IMR-90 (cell line): Measurements from ENCODE around the gene GIT1. TPM values are rescaled to one million over a fixed set of nuclear protein-coding genes. Genes with fewer than 3 reads are reported as not detected.

Experiments
- ATAC-seq: fragments of 200-7000 bp; cut with Tn5 transposase; 2 replicates; pipeline ENCODE4 v1.9.1; 2020; ENCODE audit warnings: low read depth, mild to moderate bottlenecking, moderate library complexity
- BruUV-seq: library from RNA; stranded (reverse); fragments of 400-500 nt; replicated peaks from 2 replicates; lab custom pipeline; 2021; lab: Mats Ljungman, UMichigan
- CTCF ChIA-PET: fragments of 300-600 bp; formaldehyde crosslinking; extraction: SDS; loops from one replicate; lab custom pipeline; 2021; ENCODE audit warnings: antibody characterized with exemption; lab: Yijun Ruan, JAX
- POLR2A ChIA-PET: fragments of 300-600 bp; sonication (Branson Sonifier 250); formaldehyde crosslinking; loops from one replicate; lab custom pipeline; 2022; ENCODE audit warnings: antibody characterized with exemption; ENCODE audit not compliant: unreplicated experiment; lab: Charles Lee
- DNase-seq: peaks from one replicate; pipeline ENCODE4 v3.0.0; 2013
- H2AFZ ChIP-seq: replicated peaks from 2 replicates; pipeline ENCODE3; 2013; ENCODE audit warnings: low read length, mild to moderate bottlenecking; ENCODE audit not compliant: poor library complexity
- H2AK5ac ChIP-seq: 2 replicates; pipeline ENCODE4 v1.6.1; 2013; ENCODE audit warnings: low read depth, low read length, inconsistent platforms
- H2AK9ac ChIP-seq: replicated peaks from 2 replicates; pipeline ENCODE3; 2013; ENCODE audit warnings: mild to moderate bottlenecking, low read depth, low read length, moderate library complexity; ENCODE audit not compliant: poor library complexity
- H2BK120ac ChIP-seq: 2 replicates; pipeline ENCODE4 v1.6.1; 2013; ENCODE audit warnings: low read depth, low read length, inconsistent platforms
- H2BK15ac ChIP-seq: 3 replicates; pipeline ENCODE4 v1.6.1; 2013; ENCODE audit warnings: low read depth, low read length, inconsistent platforms
- H2BK20ac ChIP-seq: 2 replicates; pipeline ENCODE4 v1.6.1; 2013; ENCODE audit warnings: low read depth, mild to moderate bottlenecking, inconsistent platforms, low read length, moderate library complexity
- H2BK5ac ChIP-seq: 2 replicates; pipeline ENCODE4 v1.6.1; 2013; ENCODE audit warnings: mild to moderate bottlenecking, low read depth, low read length, inconsistent platforms; ENCODE audit not compliant: poor library complexity, severe bottlenecking
- H3K14ac ChIP-seq: replicated peaks from 2 replicates; pipeline ENCODE4 v1.6.1; 2013; ENCODE audit warnings: low read depth, low read length, inconsistent platforms
- H3K18ac ChIP-seq: 2 replicates; pipeline ENCODE4 v1.6.1; 2013; ENCODE audit warnings: low read depth, low read length, control low read depth
- H3K23ac ChIP-seq: 2 replicates; pipeline ENCODE4 v1.6.1; 2013; ENCODE audit warnings: low read depth, low read length, inconsistent platforms
- H3K27ac ChIP-seq: 2 replicates; pipeline ENCODE4 v1.5.1; 2013; ENCODE audit warnings: mild to moderate bottlenecking, control low read depth, low read length; ENCODE audit not compliant: insufficient read depth
- H3K27me3 ChIP-seq: 2 replicates; pipeline ENCODE4 v1.6.1; 2013; ENCODE audit warnings: low read length; ENCODE audit not compliant: control insufficient read depth, insufficient read depth
- H3K36me3 ChIP-seq: 2 replicates; pipeline ENCODE4 v1.6.1; 2013; ENCODE audit warnings: low read length, mixed read lengths; ENCODE audit not compliant: control insufficient read depth, insufficient read depth
- H3K4ac ChIP-seq: 2 replicates; pipeline ENCODE4 v1.6.1; 2013; ENCODE audit warnings: low read depth, low read length, inconsistent platforms
- H3K4me1 ChIP-seq: 2 replicates; pipeline ENCODE4 v1.6.1; 2013; ENCODE audit warnings: low read length, mixed read lengths; ENCODE audit not compliant: control insufficient read depth, insufficient read depth
- H3K4me2 ChIP-seq: 2 replicates; pipeline ENCODE4 v1.6.1; 2013; ENCODE audit warnings: low read depth, mild to moderate bottlenecking, control low read depth, low read length, moderate library complexity
- H3K4me3 ChIP-seq: 2 replicates; pipeline ENCODE4 v1.5.1; 2013; ENCODE audit warnings: low read depth, mild to moderate bottlenecking, control low read depth, low read length, moderate library complexity; ENCODE audit not compliant: insufficient read depth
- H3K56ac ChIP-seq: 2 replicates; pipeline ENCODE4 v1.6.1; 2013; ENCODE audit warnings: low read length, inconsistent platforms; ENCODE audit not compliant: insufficient read depth; ENCODE audit errors: extremely low read depth
- H3K79me1 ChIP-seq, 2 experiments: 2 replicates each; pipeline ENCODE4 v1.6.1; 2013; ENCODE audit warnings: low read length in 2 of 2, inconsistent platforms in 1 of 2, low read depth in 1 of 2
- H3K9ac ChIP-seq: 2 replicates; pipeline ENCODE4 v1.6.1; 2013; ENCODE audit warnings: low read depth, low read length, control low read depth
- H3K9me1 ChIP-seq: 2 replicates; pipeline ENCODE4 v1.6.1; 2013; ENCODE audit warnings: low read length, inconsistent platforms; ENCODE audit not compliant: insufficient read depth
- H3K9me3 ChIP-seq: 2 replicates; pipeline ENCODE4 v1.6.1; 2013; ENCODE audit warnings: low read length; ENCODE audit not compliant: control insufficient read depth, insufficient read depth
- H4K20me1 ChIP-seq: 2 replicates; pipeline ENCODE4 v1.6.1; 2013; ENCODE audit warnings: low read length, inconsistent platforms; ENCODE audit not compliant: insufficient read depth
- H4K5ac ChIP-seq: 2 replicates; pipeline ENCODE4 v1.6.1; 2013; ENCODE audit warnings: mild to moderate bottlenecking, low read depth, low read length, control low read depth
- H4K8ac ChIP-seq, 2 experiments: 2 replicates each; pipeline ENCODE4 v1.6.1; 2013; ENCODE audit warnings: low read depth in 2 of 2, low read length in 2 of 2, control low read depth in 1 of 2, inconsistent platforms in 1 of 2
- H4K91ac ChIP-seq: 2 replicates; pipeline ENCODE4 v1.6.1; 2013; ENCODE audit warnings: low read depth, low read length, inconsistent platforms; ENCODE audit not compliant: insufficient read depth
- BHLHE40 ChIP-seq: fragments of 150-350 bp; IDR thresholded peaks from 2 replicates; pipeline ENCODE4 v1.6.1; 2016; ENCODE audit warnings: mild to moderate bottlenecking, low read depth, low read length
- CEBPB ChIP-seq: IDR thresholded peaks from 2 replicates; pipeline ENCODE4 v1.6.1; 2012; ENCODE audit warnings: low read depth, low read length, improper control_type of control experiment
- CHD1 ChIP-seq: IDR thresholded peaks from 2 replicates; pipeline ENCODE4 v1.6.1; 2012; ENCODE audit warnings: low read depth, low read length, improper control_type of control experiment
- ELK1 ChIP-seq: fragments of 150-350 bp; IDR thresholded peaks from 2 replicates; pipeline ENCODE4 v1.6.1; 2016; ENCODE audit warnings: low read depth, mild to moderate bottlenecking, low read length, moderate library complexity, borderline replicate concordance
- FOS ChIP-seq: fragments of 150-350 bp; IDR thresholded peaks from 2 replicates; pipeline ENCODE4 v1.6.1; 2016; ENCODE audit warnings: low read depth, low read length
- MAFK ChIP-seq: IDR thresholded peaks from 2 replicates; pipeline ENCODE4 v1.6.1; 2012; ENCODE audit warnings: low read depth, low read length, improper control_type of control experiment
- MAZ ChIP-seq: IDR thresholded peaks from 2 replicates; pipeline ENCODE4 v1.6.1; 2012; ENCODE audit warnings: low read depth, mild to moderate bottlenecking, low read length, improper control_type of control experiment, moderate library complexity, borderline replicate concordance
- MXI1 ChIP-seq: IDR thresholded peaks from 2 replicates; pipeline ENCODE4 v1.6.1; 2012; ENCODE audit warnings: low read depth, mild to moderate bottlenecking, low read length, moderate library complexity, borderline replicate concordance
- NFE2L2 ChIP-seq: fragments of 150-350 bp; IDR thresholded peaks from 2 replicates; pipeline ENCODE4 v1.6.1; 2016; ENCODE audit warnings: low read depth, mild to moderate bottlenecking, low read length
- POLR2A ChIP-seq: IDR thresholded peaks from 2 replicates; pipeline ENCODE4 v1.6.1; 2012; ENCODE audit warnings: mild to moderate bottlenecking, low read depth, low read length
- RAD21 ChIP-seq: IDR thresholded peaks from 2 replicates; pipeline ENCODE4 v1.6.1; 2012; ENCODE audit warnings: low read length, improper control_type of control experiment
- RCOR1 ChIP-seq: IDR thresholded peaks from 2 replicates; pipeline ENCODE4 v1.6.1; 2012; ENCODE audit warnings: mild to moderate bottlenecking, low read length, improper control_type of control experiment; ENCODE audit not compliant: insufficient replicate concordance
- RFX5 ChIP-seq: IDR thresholded peaks from 2 replicates; pipeline ENCODE4 v1.8.0; 2012; ENCODE audit warnings: low read depth, mild to moderate bottlenecking, low read length, moderate library complexity
- SMC3 ChIP-seq: fragments of 150-350 bp; IDR thresholded peaks from 2 replicates; pipeline ENCODE4 v1.6.1; 2016; ENCODE audit warnings: low read depth, mild to moderate bottlenecking, antibody characterized with exemption, low read length, moderate library complexity
- USF2 ChIP-seq: fragments of 150-350 bp; IDR thresholded peaks from 2 replicates; pipeline ENCODE4 v1.6.1; 2017; ENCODE audit warnings: mild to moderate bottlenecking, antibody characterized with exemption, low read length, low read depth
- WGBS, 2 experiments: methylation state at CpG; one replicate each; pipeline versions ENCODE4 v1.1.5 to v1.1.7; 2013; ENCODE audit warnings: missing lambda C conversion rate in 2 of 2; ENCODE audit not compliant: insufficient read length in 1 of 2; ENCODE audit errors: extremely low coverage in 2 of 2; 5-methylcytosine and 5-hydroxymethylcytosine counted together
- dilution Hi-C: fragments of 300-500 bp; cut with HindIII; formaldehyde crosslinking; loops from one replicate; pipeline ENCODE4 v1.14.3; 2018; ENCODE audit warnings: low sequenced_read_pairs; ENCODE audit not compliant: unreplicated experiment
- in situ Hi-C: fragments of 300-500 bp; cut with MboI; formaldehyde crosslinking; loops from 3 replicates; pipeline ENCODE4 v1.14.3; 2019; ENCODE audit warnings: low sequenced_read_pairs, inconsistent platforms, mixed read lengths
- intact Hi-C: fragments of 100-400 bp; cut with micrococcal nuclease; formaldehyde crosslinking; loops from 2 replicates; pipeline ENCODE4 v1.10.0; 2022
- polyA plus RNA-seq, 3 experiments: library from polyadenylated mRNA; depleted of rRNA; stranded (reverse); fragments of >200 nt; gene quantifications; 2 replicates each; pipeline ENCODE4 v1.2.3, GENCODE V29; 2012; ENCODE audit warnings: low replicate concordance in 1 of 3
- total RNA-seq: library from RNA; depleted of rRNA; stranded (reverse); fragments of >200 nt; gene quantifications from 2 replicates; pipeline ENCODE4 v1.2.3, GENCODE V29; 2012

Gene GIT1
- total and polyA plus RNA-seq, 2 of the 4 experiments (the other 2 are of a cell fraction), result 14.2 to 34.2 TPM

GRCh38 chr17:29586676-29587469 lies 2.6 kb downstream of the GIT1 start:
- Histone ChIP-seq H3K23ac (peak overlapping the region; percentile 72), H3K27me3 (no peaks in the 10 kb centered on the region), H4K20me1 (peaks cover 58% of the 10 kb centered on the region), H3K18ac (no peak overlapping the region), H3K4ac (peak overlapping the region; percentile 51; the same call in 1 of the 2 replicates), H3K9me1 (peaks cover 26% of the 10 kb centered on the region), H2BK5ac (no peak overlapping the region), H3K4me1 (peaks cover 41% of the 10 kb centered on the region), H3K4me2 (peak overlapping the region; percentile 20; the same call in 1 of the 2 replicates), H3K27ac (no peak overlapping the region), H3K36me3 (peaks cover 16% of the 10 kb centered on the region), H3K79me1 (peaks cover 38 to 75% of the 10 kb centered on the region in 2 experiments), H2AK9ac (peak overlapping the region; percentile 33), H3K9me3 (no peaks in the 10 kb centered on the region), H2BK120ac (no peak overlapping the region), H4K5ac (no peak overlapping the region), H2BK15ac (no peak overlapping the region), H4K91ac (no peak overlapping the region), H2AFZ (no peak overlapping the region), H3K9ac (no peak overlapping the region), H4K8ac (no peak overlapping the region), H3K56ac (no peak overlapping the region), H2AK5ac (peak overlapping the region; percentile 17; the same call in 1 of the 2 replicates), H3K14ac (peak overlapping the region; percentile 8; the same call in 1 of the 2 replicates), H3K4me3 (no peak overlapping the region), H2BK20ac (no peak overlapping the region)
- ChIA-PET POLR2A (interaction anchor here (0.6 kb wide), 1 partner anchor 13 kb away, joined by 3 read pairs; no protein-coding TSS in a partner anchor), CTCF (no interaction called here)
- DNase-seq, result no peak
- intact Hi-C loops, result no loop called here
- no peak for ATAC-seq
- WGBS, 2 experiments, result 100% methylated on average over 1 of the region's 9 CpGs; no CpG with 5 or more reads in 1 of the 2 experiments
- dilution Hi-C loops, result no loop called here
- no TSS peak for BruUV-seq
- in situ Hi-C loops, result no loop called here
- TF ChIP-seq RFX5, result no peak
- no peak for TF ChIP-seq CHD1
- TF ChIP-seq RAD21, result no peak
- no peak for TF ChIP-seq MXI1
- no peak for TF ChIP-seq FOS
- TF ChIP-seq SMC3, result no peak
- no peak for TF ChIP-seq CEBPB
- no peak for TF ChIP-seq USF2
- TF ChIP-seq MAFK, result no peak
- no peak for TF ChIP-seq MAZ
- no peak for TF ChIP-seq POLR2A
- TF ChIP-seq ELK1, result no peak
- no peak for TF ChIP-seq NFE2L2
- no peak for TF ChIP-seq BHLHE40
- no peak for TF ChIP-seq RCOR1
